GDM1 (cell line): ENCODE data around the gene HAUS7.

Experiments
- DNase-seq: peaks from one replicate; lab custom pipeline; 2025; lab: John Stamatoyannopoulos, UW

Gene HAUS7

GRCh38 chrX:153470411-153471363 is at the start of gene HAUS7:
TSS of gene HAUS7 (minus strand) at chrX:153470576. CDS start at chrX:153470557, 19 bp downstream.
- peak; percentile 86 for DNase-seq

GRCh38 chrX:153519569-153520286 is 49.4 kb upstream of the HAUS7 start:
- no peak for DNase-seq

GRCh38 chrX:153517946-153518834 is 47.8 kb upstream of the HAUS7 start:
- no peak for DNase-seq

- DNase-seq, result no peak
These were observed 47.0 kb upstream of the HAUS7 start, which contains the start of gene ATP2B3 for GRCh38 chrX:153517423-153517822. TSS of gene ATP2B3 (plus strand) at chrX:153517642. CDS start at chrX:153536248, 18,606 bp downstream.

GRCh38 chrX:153516073-153516472 is 45.7 kb upstream of the HAUS7 start:
- no peak for DNase-seq

- no peak for DNase-seq
These were observed 45.1 kb upstream of the HAUS7 start for GRCh38 chrX:153515435-153515834.

- no peak for DNase-seq
These were observed 43.9 kb upstream of the HAUS7 start for GRCh38 chrX:153514259-153514658.

GRCh38 chrX:153513265-153513664 is 42.9 kb upstream of the HAUS7 start:
- no peak for DNase-seq

GRCh38 chrX:153512501-153512893 is 42.1 kb upstream of the HAUS7 start:
- DNase-seq, result no peak

GRCh38 chrX:153511784-153512500 is 41.6 kb upstream of the HAUS7 start:
- no peak for DNase-seq

- no peak for DNase-seq
These were observed 40.0 kb upstream of the HAUS7 start for GRCh38 chrX:153510383-153510782.

- DNase-seq, result no peak
These were observed 39.2 kb upstream of the HAUS7 start for GRCh38 chrX:153509592-153509991.

- peak; percentile 49 for DNase-seq
These were observed 37.3 kb upstream of the HAUS7 start for GRCh38 chrX:153507484-153508178.

- no peak for DNase-seq
These were observed 35.0 kb upstream of the HAUS7 start for GRCh38 chrX:153505361-153505760.

- no peak for DNase-seq
These were observed 34.2 kb upstream of the HAUS7 start for GRCh38 chrX:153504445-153505016.

- no peak for DNase-seq
These were observed 32.4 kb upstream of the HAUS7 start for GRCh38 chrX:153502796-153503195.

GRCh38 chrX:153502131-153502530 is 31.8 kb upstream of the HAUS7 start:
- no peak for DNase-seq

- DNase-seq, result no peak
These were observed 31.2 kb upstream of the HAUS7 start for GRCh38 chrX:153501530-153501929.

- DNase-seq, result no peak
These were observed 30.4 kb upstream of the HAUS7 start for GRCh38 chrX:153500676-153501280.

- no peak for DNase-seq
These were observed 29.5 kb upstream of the HAUS7 start for GRCh38 chrX:153499876-153500275.
